ENCODE data around the gene ANKRD29. TPM values are rescaled to one million over a fixed set of nuclear protein-coding genes. Genes with fewer than 3 reads are reported as not detected.

ANKRD29 gene
- total RNA-seq, 1 donor from 2014 or later = not detected

DNA sequence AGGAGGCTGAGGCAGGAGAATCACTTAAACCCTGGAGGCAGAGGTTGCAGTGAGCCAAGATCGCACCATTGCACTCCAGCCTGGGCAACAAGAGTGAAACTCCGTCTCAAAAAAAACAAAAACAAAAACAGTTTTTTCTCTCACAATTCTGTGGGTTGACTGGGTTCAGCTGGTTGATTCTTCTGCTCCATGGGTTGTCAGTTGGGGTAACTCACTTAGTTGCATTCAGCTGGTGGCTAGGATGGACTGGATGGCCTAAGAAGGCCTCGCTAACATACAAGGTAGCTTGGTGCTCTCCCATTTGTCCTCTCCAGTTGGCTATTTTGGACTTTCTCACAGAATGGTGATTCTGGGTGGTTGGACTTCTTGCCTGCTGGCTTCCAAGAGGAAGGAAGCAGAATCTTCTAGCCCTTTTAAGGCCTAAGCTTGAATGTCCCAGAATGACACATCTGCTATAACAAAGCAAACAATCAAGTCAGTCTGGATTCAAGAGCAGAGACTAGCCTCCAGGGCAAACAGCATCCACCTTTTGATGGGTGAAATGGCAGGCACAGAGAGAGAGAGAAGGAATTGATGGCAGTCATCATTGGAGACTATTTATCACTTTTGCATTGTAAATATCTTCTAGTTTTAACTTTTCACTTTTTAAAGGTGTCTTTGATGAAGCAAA lies 44.4 kb upstream of the ANKRD29 start:
- no peak for ATAC-seq (ENCODE audit: low read depth)
- TF ChIP-seq, protein P1, sequence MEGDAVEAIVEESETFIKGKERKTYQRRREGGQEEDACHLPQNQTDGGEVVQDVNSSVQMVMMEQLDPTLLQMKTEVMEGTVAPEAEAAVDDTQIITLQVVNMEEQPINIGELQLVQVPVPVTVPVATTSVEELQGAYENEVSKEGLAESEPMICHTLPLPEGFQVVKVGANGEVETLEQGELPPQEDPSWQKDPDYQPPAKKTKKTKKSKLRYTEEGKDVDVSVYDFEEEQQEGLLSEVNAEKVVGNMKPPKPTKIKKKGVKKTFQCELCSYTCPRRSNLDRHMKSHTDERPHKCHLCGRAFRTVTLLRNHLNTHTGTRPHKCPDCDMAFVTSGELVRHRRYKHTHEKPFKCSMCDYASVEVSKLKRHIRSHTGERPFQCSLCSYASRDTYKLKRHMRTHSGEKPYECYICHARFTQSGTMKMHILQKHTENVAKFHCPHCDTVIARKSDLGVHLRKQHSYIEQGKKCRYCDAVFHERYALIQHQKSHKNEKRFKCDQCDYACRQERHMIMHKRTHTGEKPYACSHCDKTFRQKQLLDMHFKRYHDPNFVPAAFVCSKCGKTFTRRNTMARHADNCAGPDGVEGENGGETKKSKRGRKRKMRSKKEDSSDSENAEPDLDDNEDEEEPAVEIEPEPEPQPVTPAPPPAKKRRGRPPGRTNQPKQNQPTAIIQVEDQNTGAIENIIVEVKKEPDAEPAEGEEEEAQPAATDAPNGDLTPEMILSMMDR (IDR thresholded peaks at IDR 0.05) = no peak
- H3K4me3 Mint-ChIP-seq = no peak overlapping the region
- no peak overlapping the region for H3K27ac Mint-ChIP-seq
- ChIA-PET CTCF (no interaction called here), POLR2A (no interaction called here)
- peaks cover 21% of the 10 kb centered on the region for H3K27me3 Mint-ChIP-seq
- H3K9me3 Mint-ChIP-seq = no peaks in the 10 kb centered on the region
- intact Hi-C loops (cut with micrococcal nuclease) = no loop called here
- H3K36me3 Mint-ChIP-seq (ENCODE audit: low read depth) = no peaks in the 10 kb centered on the region
- DNase-seq = no peak
- H3K4me1 Mint-ChIP-seq = no peaks in the 10 kb centered on the region

DNA sequence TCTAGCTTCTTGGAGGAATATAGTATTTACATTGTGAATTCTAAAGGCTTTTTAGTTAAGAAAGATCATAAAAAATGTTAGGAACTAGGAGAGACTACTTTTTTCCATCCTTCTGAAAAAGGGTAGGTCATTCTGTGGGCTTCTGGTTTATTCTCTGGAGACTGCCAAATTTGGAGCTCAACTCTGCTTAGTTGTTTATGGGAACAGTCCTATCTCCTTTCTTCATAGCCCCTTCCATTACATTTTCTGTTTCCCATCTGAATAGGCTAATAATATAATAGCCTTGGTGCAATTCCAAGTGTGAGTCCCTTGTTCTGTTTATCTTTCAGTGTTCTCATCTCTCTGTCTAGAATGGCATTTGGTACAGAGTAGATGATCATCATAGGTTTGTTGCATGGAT lies 42.1 kb upstream of the ANKRD29 start:
- TF ChIP-seq, protein P1 (IDR thresholded peaks at IDR 0.05) = no peak
- no peak for ATAC-seq (ENCODE audit: low read depth)
- Mint-ChIP-seq H3K9me3 (no peaks in the 10 kb centered on the region), H3K36me3 (ENCODE audit: low read depth) (no peaks in the 10 kb centered on the region), H3K27ac (no peak overlapping the region), H3K4me1 (peaks cover 6% of the 10 kb centered on the region), H3K4me3 (no peak overlapping the region), H3K27me3 (peaks cover 24% of the 10 kb centered on the region)
- ChIA-PET CTCF (no interaction called here), POLR2A (no interaction called here)
- intact Hi-C loops (cut with micrococcal nuclease) = no loop called here
- DNase-seq = no peak

DNA sequence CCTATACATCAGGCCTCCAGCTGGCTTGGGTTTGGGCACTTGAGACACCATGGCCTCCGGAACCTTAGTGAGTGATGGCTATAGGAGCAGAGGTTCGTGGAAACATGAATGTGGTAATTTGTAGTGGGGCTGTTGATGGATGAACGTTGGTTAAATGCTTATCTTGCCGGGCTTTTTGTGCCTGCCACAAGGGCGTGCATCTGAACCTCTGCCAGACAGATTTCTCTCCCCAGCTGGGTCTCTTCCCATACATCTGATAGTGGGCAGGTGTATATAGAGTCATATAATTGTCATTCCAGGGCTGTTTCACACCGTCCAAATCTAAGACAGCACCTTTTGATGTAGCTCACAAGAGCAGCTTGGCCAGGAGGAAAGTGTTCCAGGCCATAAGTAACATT lies 41.3 kb upstream of the ANKRD29 start:
- Mint-ChIP-seq H3K4me3 (no peak overlapping the region), H3K27ac (no peak overlapping the region), H3K36me3 (ENCODE audit: low read depth) (no peaks in the 10 kb centered on the region), H3K27me3 (peaks cover 21% of the 10 kb centered on the region), H3K4me1 (peaks cover 6% of the 10 kb centered on the region), H3K9me3 (no peaks in the 10 kb centered on the region)
- CTCF ChIA-PET = no interaction called here
- no peak for ATAC-seq (ENCODE audit: low read depth)
- intact Hi-C loops (cut with micrococcal nuclease) = loop anchor here (1.0 kb wide), 1 partner anchor 82 kb away; no protein-coding TSS in a partner anchor
- POLR2A ChIA-PET = no interaction called here
- TF ChIP-seq, protein P1 (IDR thresholded peaks at IDR 0.05) = no peak
- no peak for DNase-seq

DNA sequence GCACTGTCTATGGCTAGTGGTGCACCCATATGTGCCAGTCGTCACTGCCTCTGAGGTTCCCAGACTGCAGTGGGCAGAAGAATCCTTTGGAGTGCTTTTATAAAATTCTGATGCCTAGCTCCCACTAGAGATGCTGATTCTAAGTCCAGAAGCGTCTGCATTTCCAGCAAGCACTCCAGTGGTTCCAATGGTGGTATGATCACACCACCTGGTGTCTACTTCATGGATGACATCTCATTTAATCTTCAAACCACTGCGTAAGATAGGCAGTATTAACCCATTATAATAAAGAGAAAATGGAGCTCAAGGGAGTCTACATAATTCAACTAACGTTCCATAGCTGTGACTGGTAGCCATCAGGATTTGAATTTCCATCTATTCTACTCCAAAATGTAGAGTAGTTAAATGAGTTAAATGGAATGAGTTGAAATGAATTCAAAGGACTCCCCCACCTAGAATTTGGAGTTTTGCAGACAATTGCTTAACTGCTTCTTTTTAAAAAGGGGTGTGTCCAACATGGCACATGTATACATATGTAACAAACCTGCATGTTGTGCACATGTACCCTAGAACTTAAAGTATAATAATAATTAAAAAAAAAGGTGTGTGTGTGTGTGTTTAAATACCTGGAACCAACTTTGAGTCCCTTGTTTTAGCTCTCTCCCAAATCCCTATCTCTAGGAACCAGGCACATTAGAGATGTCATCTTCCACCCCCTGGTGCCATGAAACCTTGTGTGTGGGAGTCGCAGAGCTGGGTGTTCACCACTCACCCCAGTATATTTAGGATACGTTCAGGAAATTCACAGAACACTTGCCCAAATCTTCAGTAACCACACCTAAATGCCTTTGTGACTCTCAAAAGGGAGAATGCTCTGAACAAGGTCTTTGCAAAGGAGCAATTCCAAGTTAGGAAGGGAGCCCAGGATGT lies 40.6 kb upstream of the ANKRD29 start:
- no peaks in the 10 kb centered on the region for H3K9me3 Mint-ChIP-seq
- CTCF ChIA-PET = interaction anchor here (0.8 to 0.9 kb wide), 2 partner anchors 80 to 81 kb away, joined by 3 read pairs; no protein-coding TSS in a partner anchor
- H3K4me1 Mint-ChIP-seq = peaks cover 6% of the 10 kb centered on the region
- ATAC-seq (ENCODE audit: low read depth) = no peak
- H3K27me3 Mint-ChIP-seq = peaks cover 25% of the 10 kb centered on the region
- H3K4me3 Mint-ChIP-seq = no peak overlapping the region
- TF ChIP-seq, protein P1 (IDR thresholded peaks at IDR 0.05) = no peak
- POLR2A ChIA-PET = no interaction called here
- H3K36me3 Mint-ChIP-seq (ENCODE audit: low read depth) = no peaks in the 10 kb centered on the region
- intact Hi-C loops (cut with micrococcal nuclease) = loop anchor here (1.0 kb wide), 1 partner anchor 81 kb away; no protein-coding TSS in a partner anchor
- H3K27ac Mint-ChIP-seq = no peak overlapping the region
- DNase-seq = no peak

DNA sequence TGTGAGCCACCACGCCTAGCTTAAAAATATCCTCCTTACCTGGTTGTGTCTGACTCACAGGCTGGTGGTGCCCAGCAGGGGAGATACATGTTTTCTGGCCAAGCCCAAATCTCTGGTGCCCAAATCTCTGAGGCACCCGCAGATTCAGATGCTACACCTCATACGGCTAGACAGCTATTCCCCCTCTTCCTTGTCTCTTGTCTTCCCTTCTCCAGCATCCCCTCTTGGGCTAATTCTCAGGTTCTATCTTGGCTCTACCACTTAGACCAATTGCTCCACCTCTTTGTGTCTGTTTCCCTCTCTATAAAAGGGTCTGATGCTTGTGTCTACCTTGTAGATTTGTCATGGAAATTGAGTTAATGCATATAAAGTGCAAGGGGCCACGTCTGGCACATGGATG lies 39.9 kb upstream of the ANKRD29 start:
- ChIA-PET CTCF (interaction anchor here (0.8 to 0.9 kb wide), 2 partner anchors 79 to 81 kb away, joined by 3 read pairs; no protein-coding TSS in a partner anchor), POLR2A (no interaction called here)
- ATAC-seq (ENCODE audit: low read depth) = no peak
- TF ChIP-seq, protein P1 (IDR thresholded peaks at IDR 0.05) = no peak
- DNase-seq = no peak
- Mint-ChIP-seq H3K9me3 (no peaks in the 10 kb centered on the region), H3K4me3 (no peak overlapping the region), H3K4me1 (peaks cover 6% of the 10 kb centered on the region), H3K27ac (no peak overlapping the region), H3K27me3 (peaks cover 21% of the 10 kb centered on the region), H3K36me3 (ENCODE audit: low read depth) (no peaks in the 10 kb centered on the region)
- intact Hi-C loops (cut with micrococcal nuclease) = loop anchor here (1.0 kb wide), 1 partner anchor 80 kb away; no protein-coding TSS in a partner anchor

All from activated B cell treated with CpG ODN at 0.5 μM for 24 hours (primary cell).